HCEC 1CT (cell line): Measurements from ENCODE around the gene CARNS1.

Experiments used
- DNase-seq: peaks from one replicate; pipeline ENCODE4 v3.0.0-alpha.2; 2017

The CARNS1 gene

DNA sequence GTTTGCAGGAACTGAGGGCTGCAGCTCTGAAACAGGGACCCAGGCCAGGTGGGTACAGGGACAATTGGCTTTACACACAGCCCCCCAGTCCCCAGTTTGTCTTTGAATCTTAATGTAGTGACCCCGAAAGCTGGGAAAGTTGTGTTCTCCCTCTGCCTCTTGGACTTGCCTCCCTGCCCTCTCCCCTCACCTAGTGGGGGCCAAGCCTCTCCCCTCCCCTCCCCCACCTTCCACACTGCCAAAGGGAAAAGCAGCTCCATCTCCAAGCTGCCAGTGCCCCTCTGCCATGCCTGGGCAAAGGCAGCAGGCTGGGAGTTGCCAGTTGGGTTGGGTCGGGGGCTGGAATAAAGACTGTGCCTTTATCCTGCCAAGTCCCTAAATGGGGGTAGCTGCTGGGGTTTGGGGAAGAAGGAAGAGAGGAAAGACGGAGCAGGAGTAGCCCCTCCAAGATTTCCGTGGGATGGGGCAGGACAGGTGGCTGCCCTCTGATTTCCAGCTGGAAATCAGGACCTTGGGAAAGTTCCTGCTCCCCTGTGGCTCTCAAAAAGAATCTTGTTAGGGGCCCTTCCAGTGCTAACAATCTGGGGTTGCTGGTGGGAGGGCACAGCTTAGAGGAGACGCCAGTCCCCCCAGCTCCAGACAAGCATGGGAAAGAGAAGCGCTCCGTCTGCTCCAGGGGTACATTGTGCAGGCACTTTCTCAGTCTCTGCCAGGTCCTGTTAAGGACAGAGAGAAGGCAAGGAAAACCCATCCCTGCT, 39.2 kb upstream of the CARNS1 start:
- no peak for DNase-seq

DNA sequence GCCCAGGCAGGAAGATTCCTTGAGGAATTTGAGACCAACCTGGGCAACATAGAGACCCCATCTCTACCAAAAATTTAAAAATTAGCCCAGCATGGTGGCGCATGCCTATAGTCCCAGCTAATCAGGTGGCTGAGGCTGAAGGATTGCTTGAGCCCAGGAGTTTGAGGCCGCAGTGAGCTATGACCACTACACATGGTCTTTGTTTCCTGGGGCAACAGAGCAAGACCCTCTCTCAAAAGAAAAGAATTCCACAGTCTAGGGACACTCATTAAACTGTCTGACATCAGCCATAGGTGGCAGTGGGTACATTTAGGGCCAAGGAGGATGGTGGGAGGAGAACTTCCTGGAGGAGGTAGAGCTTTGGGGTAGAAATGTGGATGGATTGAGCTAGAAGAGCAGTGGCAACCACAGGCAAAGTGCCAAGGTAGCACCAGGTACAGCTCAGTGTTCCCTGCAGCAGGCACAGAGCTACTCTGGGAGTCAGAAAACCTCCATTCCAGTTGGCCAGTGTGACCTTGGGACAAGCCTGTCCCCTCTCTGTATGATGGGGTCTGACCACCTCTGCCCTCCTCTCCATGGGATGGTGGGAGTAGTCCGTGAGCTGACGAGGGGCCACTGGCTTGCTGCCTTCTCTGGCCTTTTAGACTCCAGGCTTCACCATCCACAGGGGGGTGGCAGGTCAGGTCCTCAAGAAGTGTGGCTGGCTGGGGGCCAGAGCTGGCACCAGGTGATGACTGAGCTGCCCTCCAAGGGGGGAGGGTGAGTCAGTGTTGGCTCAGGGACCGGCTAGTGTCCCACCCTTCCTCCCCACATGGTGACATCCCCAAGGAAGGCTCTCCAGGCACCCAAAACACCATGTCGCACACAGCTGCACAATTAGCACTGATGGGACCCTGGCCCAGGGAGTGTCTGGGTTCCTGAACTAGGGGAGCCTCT, 38.3 kb upstream of the CARNS1 start:
- DNase-seq: no peak

GRCh38 chr11:67378544-67378943, 36.9 kb upstream of the CARNS1 start:
- DNase-seq: no peak

GRCh38 chr11:67379061-67380058, 36.1 kb upstream of the CARNS1 start:
- no peak for DNase-seq

DNA sequence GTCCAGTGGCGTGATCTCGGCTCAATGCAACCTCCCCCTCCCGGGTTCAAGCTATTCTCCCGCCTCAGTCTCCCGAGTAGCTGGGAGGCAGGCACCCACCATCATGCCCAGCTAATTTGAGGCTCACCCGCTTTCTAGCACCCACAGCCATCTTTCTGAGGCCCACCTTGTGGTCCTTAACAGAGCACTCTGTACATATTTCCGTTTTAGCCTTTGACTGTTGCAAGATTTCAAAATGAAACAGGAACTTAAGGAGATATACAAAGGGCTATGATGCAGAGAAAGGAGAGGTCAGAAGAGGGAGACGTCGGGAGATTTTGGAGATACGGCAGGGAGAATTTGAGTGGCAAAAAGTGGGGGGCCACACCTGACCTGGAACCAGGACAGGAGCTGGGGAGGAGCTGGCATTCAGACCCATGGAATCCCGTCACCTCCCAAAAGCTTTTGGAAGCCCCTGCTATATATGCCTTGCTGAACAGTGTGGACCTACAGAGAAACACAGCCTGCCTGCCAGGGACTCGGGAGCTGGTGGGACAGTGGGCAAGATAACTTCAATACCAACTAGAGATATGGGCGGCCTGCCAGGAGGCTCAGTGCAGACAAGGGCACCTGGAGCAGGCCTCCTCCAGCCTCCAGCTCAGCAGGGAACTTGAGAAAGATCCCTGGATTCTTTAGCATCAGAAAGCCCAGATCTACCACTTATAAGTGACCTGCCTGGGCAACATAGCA, 34.1 kb upstream of the CARNS1 start:
- no peak for DNase-seq

GRCh38 chr11:67382276-67383136, 33.0 kb upstream of the CARNS1 start:
- DNase-seq: peak; percentile 63

DNA sequence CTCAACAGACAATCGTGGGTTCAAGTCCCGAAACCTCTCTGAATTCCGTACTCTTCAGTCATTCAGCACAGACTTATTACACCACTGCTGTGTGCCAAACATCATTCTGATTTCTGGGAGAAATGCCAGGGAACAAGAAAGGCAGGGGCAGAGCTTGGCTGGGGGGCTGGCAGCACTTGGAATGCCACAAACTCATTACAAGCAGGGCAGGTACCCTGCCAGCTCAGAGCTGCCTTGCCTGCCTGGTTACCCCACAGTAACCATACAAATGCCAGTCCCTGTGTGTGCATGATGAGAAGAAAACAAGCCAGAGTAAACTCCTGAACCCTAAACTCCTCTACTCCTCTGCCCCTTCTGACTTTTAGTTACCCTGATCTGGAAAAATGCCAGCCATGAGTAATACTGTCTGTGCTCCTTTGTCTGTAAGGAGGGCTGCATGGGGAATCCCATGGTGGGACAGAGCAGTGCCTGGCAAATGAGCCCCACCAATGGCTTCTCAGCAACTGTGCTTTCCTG, 30.6 kb upstream of the CARNS1 start:
- no peak for DNase-seq

DNA sequence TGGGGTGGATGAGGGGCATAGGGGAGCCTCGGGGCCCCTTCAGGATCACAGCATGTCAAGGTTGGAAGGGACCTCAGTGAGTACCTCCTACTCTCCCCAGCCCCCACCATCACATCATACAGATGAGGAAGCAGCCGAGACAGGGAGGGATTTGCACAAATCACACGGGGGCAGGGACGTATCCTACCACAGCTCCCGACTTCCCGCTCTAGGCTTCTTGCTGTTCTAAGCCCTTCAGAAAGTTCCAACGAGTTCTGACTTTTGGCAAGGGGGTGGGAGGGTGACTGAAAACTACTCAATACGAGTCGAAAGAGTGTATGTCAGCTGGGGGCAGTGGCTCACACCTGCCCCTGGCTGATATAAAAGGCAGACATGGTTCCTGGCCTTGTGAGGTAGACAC, 28.4 kb upstream of the CARNS1 start:
- DNase-seq: no peak

- DNase-seq: no peak
These were observed 28.0 kb upstream of the CARNS1 start for GRCh38 chr11:67387518-67387917.

- no peak for DNase-seq
These were observed 26.0 kb upstream of the CARNS1 start for GRCh38 chr11:67389477-67389876.

GRCh38 chr11:67390947-67391303, 24.6 kb upstream of the CARNS1 start:
- DNase-seq: no peak

- peak; percentile 91 for DNase-seq
These were observed 23.9 kb upstream of the CARNS1 start, which contains the start of gene RAD9A for GRCh38 chr11:67391304-67392182. TSS of gene RAD9A (plus strand) at chr11:67391986. CDS start at chr11:67392045, 59 bp downstream.

GRCh38 chr11:67392183-67392715, 23.2 kb upstream of the CARNS1 start:
- DNase-seq: no peak

GRCh38 chr11:67393437-67393836, 22.0 kb upstream of the CARNS1 start:
- DNase-seq: no peak

GRCh38 chr11:67393990-67394389, 21.5 kb upstream of the CARNS1 start:
- DNase-seq: no peak

DNA sequence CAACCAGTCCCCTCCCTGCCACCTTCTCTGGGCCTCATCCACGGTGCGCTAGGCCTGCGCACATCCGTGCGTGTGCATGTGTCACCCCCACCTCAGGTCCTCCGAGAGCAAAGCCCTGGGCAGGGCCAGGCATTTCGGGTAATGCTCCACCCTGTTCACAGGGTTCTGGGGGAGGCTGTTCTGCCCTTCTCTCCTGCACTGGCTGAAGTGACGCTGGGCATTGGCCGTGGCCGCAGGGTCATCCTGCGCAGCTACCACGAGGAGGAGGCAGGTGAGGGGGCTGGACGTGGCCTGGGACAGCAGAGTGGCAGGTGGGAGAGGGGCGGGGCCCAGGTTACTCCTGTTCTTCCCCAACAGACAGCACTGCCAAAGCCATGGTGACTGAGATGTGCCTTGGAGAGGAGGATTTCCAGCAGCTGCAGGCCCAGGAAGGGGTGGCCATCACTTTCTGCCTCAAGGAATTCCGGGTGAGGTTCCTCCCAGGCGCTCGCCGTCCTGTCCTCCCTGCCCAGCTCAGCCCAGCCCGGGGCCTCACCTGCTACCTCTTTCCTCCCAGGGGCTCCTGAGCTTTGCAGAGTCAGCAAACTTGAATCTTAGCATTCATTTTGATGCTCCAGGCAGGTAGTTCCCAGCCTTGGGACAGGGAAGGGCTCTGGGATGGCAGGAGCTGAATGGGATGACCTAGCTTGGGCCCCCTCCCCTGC, 19.8 kb upstream of the CARNS1 start:
- DNase-seq: no peak

- DNase-seq: no peak
These were observed 19.3 kb upstream of the CARNS1 start for GRCh38 chr11:67396259-67396581.

- DNase-seq: no peak
These were observed 18.7 kb upstream of the CARNS1 start for GRCh38 chr11:67396587-67397389.
